Activated naive CD4-positive, alpha-beta T cell treated with anti-CD3 and anti-CD28 coated beads, Interleukin-2, amount 50 U/mL, for 72 hours (primary cell): ENCODE data around the gene FILIP1L. TPM values are rescaled to one million over a fixed set of nuclear protein-coding genes. Genes with fewer than 3 reads are reported as not detected.

ENCODE experiments used
- ATAC-seq, 2 donors: fragments of 150-1000 bp; cut with Tn5 transposase; 2 replicates each; pipeline ENCODE4 v1.10.0; 2021; ENCODE audit warnings: mild to moderate bottlenecking in 2 of 2, moderate library complexity in 2 of 2
- DNase-seq, 2 donors: peaks; one replicate each; pipeline ENCODE4 v3.0.0; 2021 to 2022; ENCODE audit warnings: low spot score in 2 of 2
- H3K27ac Mint-ChIP-seq, 2 donors: one replicate each; pipeline ENCODE4 v1.8.0; 2022; ENCODE audit warnings: mild to moderate bottlenecking in 2 of 2, mixed read lengths in 2 of 2
- H3K36me3 Mint-ChIP-seq, 2 donors: one replicate each; pipeline ENCODE4 v1.8.0; 2022; ENCODE audit warnings: mixed read lengths in 2 of 2
- H3K9me3 Mint-ChIP-seq, 2 donors: one replicate each; pipeline ENCODE4 v1.8.0; 2022; ENCODE audit warnings: mixed read lengths in 2 of 2
- total RNA-seq, 2 donors: library from RNA; stranded (reverse); gene quantifications; one replicate each; pipeline ENCODE4 v1.2.3, GENCODE V29; 2022

The FILIP1L gene
- total RNA-seq, 2 donors from 2014 or later, result 0.08 to 0.09 TPM

DNA sequence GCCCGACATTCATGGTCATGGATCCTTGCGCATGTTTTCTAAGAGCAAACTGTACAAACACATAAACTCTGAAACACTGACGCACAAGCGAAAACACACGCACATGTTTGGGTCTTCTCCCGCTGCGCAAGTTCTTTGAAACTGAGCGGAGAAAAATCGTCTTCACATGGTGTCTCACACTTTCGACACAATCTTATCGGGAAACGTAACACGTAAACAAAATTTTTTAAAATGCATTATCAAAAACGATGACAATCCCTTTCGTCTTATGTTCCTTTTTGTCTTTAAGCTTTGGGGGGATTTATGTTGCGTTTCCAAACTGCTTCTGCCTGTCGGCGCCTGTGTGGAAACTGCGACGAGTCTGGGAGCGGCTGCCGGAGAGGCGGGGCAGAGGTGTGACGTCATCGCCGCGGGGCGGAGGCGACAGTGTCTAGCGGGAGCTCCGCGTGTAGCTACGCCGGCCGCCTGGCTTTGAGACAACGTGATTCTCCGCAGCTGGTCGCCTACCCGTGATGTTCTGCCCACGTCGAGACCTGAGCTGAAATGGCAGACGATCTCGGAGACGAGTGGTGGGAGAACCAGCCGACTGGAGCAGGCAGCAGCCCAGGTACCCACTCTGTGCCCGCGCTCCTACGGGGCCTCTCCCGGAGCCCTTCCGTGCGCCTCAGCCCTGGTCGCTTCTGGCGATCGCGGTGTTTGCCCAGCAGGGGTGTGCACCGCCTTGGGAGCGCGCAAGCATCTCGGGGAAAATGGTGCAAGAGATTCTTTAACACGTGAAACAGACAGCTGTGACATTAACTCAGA lies 296.7 kb downstream of the FILIP1L start, which contains the start of gene CMSS1:
Gene CMSS1 (plus strand): TSS at position 426 of the 804 bp plus-strand sequence.
- Mint-ChIP-seq H3K36me3 (peaks cover 12 to 29% of the 10 kb centered on the region in 2 donors), H3K9me3 (peaks cover 0 to 3% of the 10 kb centered on the region in 2 donors), H3K27ac (peak within 1 kb of the TSS; percentile 90 to 99)
- DNase-seq (peak; percentile 91 to 94), ATAC-seq (peak; percentile 94 to 96)

DNA sequence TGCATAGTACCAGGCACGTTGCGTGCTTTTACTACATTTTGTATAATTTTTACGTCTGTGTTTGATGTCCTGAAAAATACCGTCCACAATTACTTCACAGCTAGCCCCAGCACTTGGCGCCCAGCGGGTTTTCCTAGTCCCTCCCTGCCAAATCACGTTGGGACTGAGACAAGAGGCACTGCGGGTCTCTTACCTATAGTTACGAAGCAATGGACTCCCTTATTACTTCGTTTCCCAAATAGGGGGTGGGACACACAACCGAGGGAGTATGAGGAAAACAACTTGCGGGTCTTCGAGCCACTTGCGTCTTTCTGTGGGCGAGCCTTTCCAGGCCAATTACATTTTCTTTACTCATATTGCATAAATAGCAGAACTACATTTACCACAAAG lies 297.3 kb downstream of the FILIP1L start:
- peaks cover 0 to 3% of the 10 kb centered on the region in 2 donors for H3K9me3 Mint-ChIP-seq
- no peak for DNase-seq
- peak overlapping the region; percentile 90 to 99 for H3K27ac Mint-ChIP-seq
- H3K36me3 Mint-ChIP-seq, result peaks cover 12 to 29% of the 10 kb centered on the region in 2 donors
- no peak for ATAC-seq

DNA sequence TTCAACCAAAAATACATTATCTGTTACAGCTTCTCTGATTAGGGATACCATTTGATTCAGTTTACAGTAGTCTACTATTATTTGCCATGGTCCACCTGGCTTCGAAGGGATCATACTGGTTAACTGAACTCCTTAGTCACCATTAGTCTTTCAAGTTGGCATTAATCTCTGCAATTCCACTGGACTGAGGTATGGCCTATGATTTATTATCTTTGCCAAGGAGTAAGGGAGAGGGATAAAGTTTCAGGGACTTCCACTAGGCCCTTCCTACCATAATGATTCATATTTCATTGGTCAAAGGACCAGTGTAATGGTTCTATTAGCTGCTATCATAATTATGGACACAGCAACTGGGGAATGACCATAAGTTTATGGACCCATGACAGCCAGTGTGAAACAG lies 303.9 kb downstream of the FILIP1L start:
- Mint-ChIP-seq H3K27ac (no peak overlapping the region), H3K36me3 (peaks cover 6% of the 10 kb centered on the region in 2 donors), H3K9me3 (peaks cover 5 to 11% of the 10 kb centered on the region in 2 donors)
- ATAC-seq (no peak), DNase-seq (no peak)

DNA sequence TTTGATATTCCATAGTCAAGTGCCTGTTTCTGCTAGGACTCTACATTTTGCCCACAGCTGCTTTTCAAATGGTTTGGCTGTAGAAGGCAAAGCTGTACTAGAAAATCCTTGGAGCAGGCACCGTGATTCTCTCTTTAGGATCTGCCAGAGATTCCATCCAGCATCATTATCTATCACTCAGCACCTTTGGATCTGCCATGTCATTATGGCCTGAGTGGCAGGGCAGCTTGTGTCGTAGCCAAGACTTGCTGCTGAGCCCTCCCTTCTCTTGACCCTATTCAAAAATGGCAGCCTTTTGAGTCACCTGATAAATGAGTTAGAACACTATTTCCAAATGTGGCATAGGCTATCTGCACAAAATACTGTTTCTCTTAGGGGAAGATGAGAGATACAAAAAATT lies 304.7 kb downstream of the FILIP1L start:
- DNase-seq, result no peak
- peaks cover 14% of the 10 kb centered on the region in 2 donors for H3K36me3 Mint-ChIP-seq
- no peak overlapping the region for H3K27ac Mint-ChIP-seq
- ATAC-seq, result no peak
- H3K9me3 Mint-ChIP-seq, result peaks cover 10 to 12% of the 10 kb centered on the region in 2 donors

GRCh38 chr3:99808163-99808794 lies 306.0 kb downstream of the FILIP1L start:
- peaks cover 20% of the 10 kb centered on the region in 2 donors for H3K36me3 Mint-ChIP-seq
- ATAC-seq, result no peak
- DNase-seq, result peak in 1 of 2 donors; percentile 33

GRCh38 chr3:99805160-99805559 lies 309.1 kb downstream of the FILIP1L start:
- H3K9me3 Mint-ChIP-seq, result peaks cover 14 to 22% of the 10 kb centered on the region in 2 donors
- no peak for ATAC-seq

More at GRCh38 chr3:99808163-99808794, 306.0 kb downstream of the FILIP1L start:
- no peak overlapping the region for H3K27ac Mint-ChIP-seq
- H3K9me3 Mint-ChIP-seq, result peaks cover 14 to 17% of the 10 kb centered on the region in 2 donors

GRCh38 chr3:99803297-99803696 lies 311.0 kb downstream of the FILIP1L start:
- Mint-ChIP-seq H3K27ac (no peak overlapping the region), H3K36me3 (peaks cover 25 to 26% of the 10 kb centered on the region in 2 donors), H3K9me3 (peaks cover 14 to 22% of the 10 kb centered on the region in 2 donors)
- DNase-seq, result no peak
- no peak for ATAC-seq

More at GRCh38 chr3:99805160-99805559, 309.1 kb downstream of the FILIP1L start:
- DNase-seq, result no peak
- no peak overlapping the region for H3K27ac Mint-ChIP-seq
- peaks cover 25 to 26% of the 10 kb centered on the region in 2 donors for H3K36me3 Mint-ChIP-seq

DNA sequence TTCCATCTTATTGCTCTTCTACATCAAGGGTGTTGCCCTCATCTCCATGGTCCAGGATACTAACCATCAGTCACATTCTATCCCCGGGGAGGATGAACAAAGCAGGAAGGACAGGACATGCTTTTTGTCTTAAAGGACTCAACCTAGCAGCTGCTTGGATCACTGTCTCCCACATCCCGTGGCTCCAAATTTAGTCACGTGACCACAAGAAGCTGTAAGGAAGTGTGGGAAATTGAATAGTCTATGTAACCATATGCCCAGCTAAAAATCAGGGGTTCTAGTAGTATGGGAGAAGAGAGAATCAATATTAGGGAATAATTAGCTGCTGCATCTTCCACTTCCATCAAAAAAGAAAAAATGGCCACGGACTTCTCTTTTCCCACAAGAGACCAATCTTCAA lies 314.9 kb downstream of the FILIP1L start:
- peaks cover 3 to 8% of the 10 kb centered on the region in 2 donors for H3K9me3 Mint-ChIP-seq
- H3K27ac Mint-ChIP-seq, result no peak overlapping the region
- DNase-seq, result no peak
- ATAC-seq, result no peak
- H3K36me3 Mint-ChIP-seq, result peaks cover 10% of the 10 kb centered on the region in 2 donors

DNA sequence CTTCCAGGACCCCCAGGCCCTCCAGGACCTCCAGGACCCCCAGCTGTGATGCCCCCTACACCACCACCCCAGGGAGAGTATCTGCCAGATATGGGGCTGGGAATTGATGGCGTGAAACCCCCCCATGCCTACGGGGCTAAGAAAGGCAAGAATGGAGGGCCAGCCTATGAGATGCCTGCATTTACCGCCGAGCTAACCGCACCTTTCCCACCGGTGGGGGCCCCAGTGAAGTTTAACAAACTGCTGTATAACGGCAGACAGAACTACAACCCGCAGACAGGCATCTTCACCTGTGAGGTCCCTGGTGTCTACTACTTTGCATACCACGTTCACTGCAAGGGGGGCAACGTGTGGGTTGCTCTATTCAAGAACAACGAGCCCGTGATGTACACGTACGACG lies 318.7 kb downstream of the FILIP1L start:
- H3K27ac Mint-ChIP-seq, result no peak overlapping the region
- no peaks in the 10 kb centered on the region for H3K9me3 Mint-ChIP-seq
- ATAC-seq (no peak), DNase-seq (no peak)
- H3K36me3 Mint-ChIP-seq, result no peaks in the 10 kb centered on the region

GRCh38 chr3:99794485-99794884 lies 319.8 kb downstream of the FILIP1L start:
- ATAC-seq (no peak), DNase-seq (no peak)
- Mint-ChIP-seq H3K27ac (no peak overlapping the region), H3K36me3 (no peaks in the 10 kb centered on the region), H3K9me3 (no peaks in the 10 kb centered on the region)

DNA sequence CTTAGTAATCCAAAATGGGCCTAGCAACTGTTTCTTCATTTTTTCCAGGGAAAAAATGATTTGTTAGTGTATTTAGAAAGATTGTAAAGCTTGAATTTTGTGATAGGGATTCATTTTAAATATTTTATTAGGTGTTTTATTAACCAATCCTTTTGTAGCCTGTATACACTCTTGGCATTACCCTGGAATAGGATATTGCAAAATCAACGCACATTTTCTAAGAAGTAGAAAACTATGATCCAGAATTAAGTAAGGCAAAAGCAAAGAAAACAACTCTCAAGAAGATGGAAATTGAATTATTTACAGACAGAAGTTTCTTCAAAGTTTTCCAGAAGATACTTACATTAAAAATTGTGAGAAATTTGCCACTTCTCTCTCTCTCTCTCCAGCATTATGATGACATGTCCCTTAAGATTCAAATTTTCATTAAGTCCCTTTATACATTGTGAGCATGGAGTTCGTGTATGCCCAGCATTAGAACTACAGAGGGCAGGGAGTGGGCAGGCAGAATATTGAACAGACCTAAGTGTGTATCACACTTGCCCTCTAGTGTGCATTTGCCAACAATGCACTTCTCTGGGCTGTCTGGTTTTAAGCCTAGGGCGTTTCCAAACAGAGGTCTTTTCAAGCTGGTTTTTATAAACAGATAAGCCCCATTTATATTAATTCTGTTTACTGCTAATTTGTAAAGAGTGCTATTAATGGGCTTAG lies 325.1 kb downstream of the FILIP1L start:
- no peaks in the 10 kb centered on the region for H3K9me3 Mint-ChIP-seq
- ATAC-seq, result peak; percentile 50 to 79
- no peak overlapping the region for H3K27ac Mint-ChIP-seq
- H3K36me3 Mint-ChIP-seq, result no peaks in the 10 kb centered on the region
- no peak for DNase-seq

Other genes with a start within 250 kb of the FILIP1L start
- 10 to 100 TPM; 16.9 to 21.6 TPM for gene TBC1D23, start 146.5 kb upstream of the FILIP1L start, total RNA-seq
- 10 to 100 TPM; 53.5 to 61.0 TPM for gene NIT2, start 220.3 kb upstream of the FILIP1L start, total RNA-seq